Rectal smooth muscle tissue (tissue), 1 donor: ENCODE measurements around the gene NEK10.
"Not testable (repeated sequence)": the region's sequence is repeated elsewhere in the genome, so short reads cannot be mapped to it uniquely, and the experiment has no call there.

ENCODE experiments used
- H3K27ac ChIP-seq: one replicate; pipeline ENCODE4 v1.7.0; 2013; ENCODE audit warnings: low read depth, low read length, inconsistent platforms
- H3K27me3 ChIP-seq: one replicate; pipeline ENCODE4 v1.7.0; 2013; ENCODE audit warnings: low read length; ENCODE audit not compliant: control insufficient read depth, insufficient read depth
- H3K36me3 ChIP-seq: one replicate; pipeline ENCODE4 v1.7.0; 2013; ENCODE audit warnings: low read length; ENCODE audit not compliant: control insufficient read depth, insufficient read depth
- H3K4me1 ChIP-seq: one replicate; pipeline ENCODE4 v1.7.0; 2013; ENCODE audit warnings: low read length; ENCODE audit not compliant: control insufficient read depth, insufficient read depth
- H3K4me3 ChIP-seq: one replicate; pipeline ENCODE4 v1.7.0; 2013; ENCODE audit warnings: low read length
- H3K9ac ChIP-seq: one replicate; pipeline ENCODE4 v1.7.0; 2013; ENCODE audit warnings: low read length

The NEK10 gene

GRCh38 chr3:27322634-27323033 is 46.5 kb downstream of the NEK10 start:
- no peak overlapping the region for H3K4me3 ChIP-seq
- H3K4me1 ChIP-seq: peaks cover 25% of the 10 kb centered on the region
- H3K36me3 ChIP-seq: no peaks in the 10 kb centered on the region
- no peaks in the 10 kb centered on the region for H3K27me3 ChIP-seq
- H3K9ac ChIP-seq: no peak overlapping the region
- H3K27ac ChIP-seq: no peak overlapping the region

- Histone ChIP-seq H3K27me3 (no peaks in the 10 kb centered on the region), H3K9ac (no peak overlapping the region), H3K4me1 (peaks cover 23% of the 10 kb centered on the region), H3K36me3 (no peaks in the 10 kb centered on the region), H3K27ac (peak overlapping the region; percentile 88), H3K4me3 (no peak overlapping the region)
Observed at GRCh38 chr3:27319847-27320526, 49.2 kb downstream of the NEK10 start.

- no peaks in the 10 kb centered on the region for H3K27me3 ChIP-seq
- H3K4me3 ChIP-seq: no peak overlapping the region
- H3K4me1 ChIP-seq: peaks cover 24% of the 10 kb centered on the region
- H3K36me3 ChIP-seq: no peaks in the 10 kb centered on the region
- no peak overlapping the region for H3K9ac ChIP-seq
- peak overlapping the region; percentile 88 for H3K27ac ChIP-seq
Observed at GRCh38 chr3:27319304-27319703, 49.9 kb downstream of the NEK10 start.

DNA sequence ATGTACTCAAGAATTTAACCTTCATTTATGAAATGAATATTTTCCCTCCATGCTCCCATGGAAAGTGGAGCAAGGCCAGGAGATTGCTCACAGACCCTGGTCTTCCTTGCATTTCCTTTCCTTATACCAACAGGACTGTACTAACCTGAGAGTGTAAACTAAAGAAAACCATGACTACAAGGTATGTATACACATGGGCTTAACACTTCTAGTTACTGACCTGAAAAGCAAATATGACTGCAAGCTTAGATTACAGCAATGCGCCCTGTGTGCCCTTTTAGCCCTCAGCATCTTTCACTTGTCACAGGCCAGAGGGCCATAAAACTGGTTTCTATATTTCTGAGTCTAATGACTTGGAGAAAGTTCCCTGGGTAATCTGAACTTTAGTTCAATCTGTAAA is 52.1 kb downstream of the NEK10 start:
- Histone ChIP-seq H3K27ac (peak overlapping the region; percentile 68), H3K27me3 (no peaks in the 10 kb centered on the region), H3K4me1 (peaks cover 26% of the 10 kb centered on the region), H3K9ac (no peak overlapping the region), H3K4me3 (no peak overlapping the region), H3K36me3 (no peaks in the 10 kb centered on the region)

- H3K27ac ChIP-seq: no peak overlapping the region
- no peaks in the 10 kb centered on the region for H3K36me3 ChIP-seq
- no peak overlapping the region for H3K9ac ChIP-seq
- peaks cover 13% of the 10 kb centered on the region for H3K4me1 ChIP-seq
- H3K4me3 ChIP-seq: no peak overlapping the region
- H3K27me3 ChIP-seq: no peaks in the 10 kb centered on the region
Observed at GRCh38 chr3:27315003-27315402, 54.2 kb downstream of the NEK10 start.

GRCh38 chr3:27312044-27312668 is 57.0 kb downstream of the NEK10 start:
- Histone ChIP-seq H3K36me3 (no peaks in the 10 kb centered on the region), H3K27ac (no peak overlapping the region), H3K4me1 (peaks cover 9% of the 10 kb centered on the region), H3K4me3 (no peak overlapping the region), H3K27me3 (no peaks in the 10 kb centered on the region), H3K9ac (no peak overlapping the region)

- Histone ChIP-seq H3K4me3 (no peak overlapping the region), H3K9ac (no peak overlapping the region), H3K36me3 (no peaks in the 10 kb centered on the region), H3K4me1 (peaks cover 4% of the 10 kb centered on the region), H3K27me3 (no peaks in the 10 kb centered on the region), H3K27ac (no peak overlapping the region)
Observed at GRCh38 chr3:27311400-27311799, 57.8 kb downstream of the NEK10 start.

- Histone ChIP-seq H3K4me1 (peaks cover 4% of the 10 kb centered on the region), H3K9ac (no peak overlapping the region), H3K4me3 (no peak overlapping the region), H3K36me3 (no peaks in the 10 kb centered on the region), H3K27ac (no peak overlapping the region), H3K27me3 (no peaks in the 10 kb centered on the region)
Observed at GRCh38 chr3:27310688-27311087, 58.5 kb downstream of the NEK10 start.

GRCh38 chr3:27307566-27307965 is 61.6 kb downstream of the NEK10 start:
- no peak overlapping the region for H3K27ac ChIP-seq

DNA sequence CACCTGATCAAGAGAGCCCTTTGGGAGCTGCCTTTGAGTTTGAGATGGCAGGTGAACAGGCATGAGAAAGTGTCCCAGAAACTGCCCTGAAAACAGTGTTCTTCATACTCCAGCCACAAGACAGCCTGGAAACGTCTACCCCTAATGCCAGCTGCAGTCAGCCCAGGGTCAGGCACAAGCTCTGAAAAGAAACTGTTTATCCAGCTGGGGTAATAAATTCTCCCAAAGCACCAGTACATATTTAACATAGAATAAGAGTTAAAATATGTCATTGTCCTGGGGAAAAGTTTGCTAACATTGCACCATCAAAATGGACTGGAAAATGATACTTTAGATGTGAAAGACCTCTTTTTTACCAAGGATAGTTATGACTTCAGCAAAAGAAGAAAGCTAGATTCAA is 66.3 kb downstream of the NEK10 start:
- Histone ChIP-seq H3K27me3 (no peaks in the 10 kb centered on the region), H3K4me3 (no peak overlapping the region), H3K9ac (no peak overlapping the region), H3K36me3 (no peaks in the 10 kb centered on the region), H3K27ac (no peak overlapping the region), H3K4me1 (no peaks in the 10 kb centered on the region)

More at GRCh38 chr3:27307566-27307965, 61.6 kb downstream of the NEK10 start:
- Histone ChIP-seq H3K9ac (no peak overlapping the region), H3K36me3 (no peaks in the 10 kb centered on the region), H3K4me3 (no peak overlapping the region), H3K27me3 (no peaks in the 10 kb centered on the region), H3K4me1 (peaks cover 2% of the 10 kb centered on the region)

DNA sequence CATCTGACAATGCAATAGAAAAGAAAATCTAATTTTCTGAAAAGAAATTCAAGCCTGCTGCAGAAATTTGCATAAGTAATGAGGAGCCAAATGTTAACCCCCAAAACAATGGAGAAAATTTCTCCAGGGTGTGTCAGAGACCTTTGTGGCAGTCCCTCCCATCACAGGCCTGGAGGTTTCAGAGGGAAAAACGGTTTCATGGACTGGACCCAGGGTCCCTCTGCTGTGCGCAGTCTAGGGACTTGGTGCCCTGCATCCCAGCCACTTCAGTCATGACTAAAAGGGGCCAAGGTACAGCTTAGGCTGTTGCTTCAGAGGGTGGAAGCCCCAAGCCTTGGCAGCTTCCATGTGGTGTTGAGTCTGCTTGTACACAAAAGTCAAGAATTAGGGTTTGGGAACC is 70.2 kb downstream of the NEK10 start:
- not testable (repeated sequence) for H3K4me3 ChIP-seq, H3K4me1 ChIP-seq, H3K27ac ChIP-seq, H3K36me3 ChIP-seq, H3K27me3 ChIP-seq, H3K9ac ChIP-seq

- H3K36me3 ChIP-seq: no peaks in the 10 kb centered on the region
- H3K27ac ChIP-seq: peak overlapping the region; percentile 37
- peaks cover 10% of the 10 kb centered on the region for H3K4me1 ChIP-seq
- no peak overlapping the region for H3K9ac ChIP-seq
- no peak overlapping the region for H3K4me3 ChIP-seq
- no peaks in the 10 kb centered on the region for H3K27me3 ChIP-seq
Observed at GRCh38 chr3:27293939-27294338, 75.2 kb downstream of the NEK10 start.

DNA sequence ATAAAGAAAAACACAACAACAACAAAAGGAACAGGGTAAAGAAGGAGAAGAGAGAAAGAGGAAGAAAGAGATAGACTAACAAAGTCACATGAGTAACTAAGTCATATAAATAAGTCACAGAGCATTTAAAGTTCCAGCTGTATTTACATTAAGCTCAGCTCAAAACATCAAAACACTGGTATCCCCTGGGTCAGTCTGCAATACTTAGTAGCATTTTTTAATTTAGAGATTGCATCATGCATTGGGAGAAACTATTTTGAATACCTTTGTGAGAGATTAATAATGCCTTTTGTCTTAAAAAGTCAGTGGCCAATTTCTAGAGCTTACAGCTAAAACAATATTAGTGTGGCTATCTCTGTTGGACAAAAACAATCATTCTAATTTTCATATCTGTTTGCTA is 78.4 kb downstream of the NEK10 start:
- no peak overlapping the region for H3K4me3 ChIP-seq
- H3K4me1 ChIP-seq: peaks cover 10% of the 10 kb centered on the region
- H3K9ac ChIP-seq: no peak overlapping the region
- no peaks in the 10 kb centered on the region for H3K36me3 ChIP-seq
- H3K27ac ChIP-seq: no peak overlapping the region
- no peaks in the 10 kb centered on the region for H3K27me3 ChIP-seq
